HepG2 (cell line): ENCODE measurements around the gene RPL41. TPM values are rescaled to one million over a fixed set of nuclear protein-coding genes. Genes with fewer than 3 reads are reported as not detected.
A peak's percentile ranks its signal among the peaks of the same experiment; 100 is the strongest.

Experiments used
- NFYC ChIP-seq: IDR thresholded peaks from 2 replicates; pipeline ENCODE4 v1.6.1; 2016; ENCODE audit warnings: missing genetic modification reagents, missing compliant biosample characterization
- RFX3 ChIP-seq: IDR thresholded peaks from 2 replicates; pipeline ENCODE4 v1.6.1; 2016; ENCODE audit warnings: missing biosample characterization, missing genetic modification reagents
- RFXANK ChIP-seq: IDR thresholded peaks from 2 replicates; pipeline ENCODE4 v1.6.1; 2016
- SOX13 ChIP-seq, 3 experiments: fragments of 450-650 bp in 1 of 3; sonication (generic) in 1 of 3; formaldehyde crosslinking in 1 of 3; IDR thresholded peaks in 2 of 3; conservative IDR thresholded peaks in 1 of 3; 2 replicates each; pipeline versions ENCODE4 v1.5.0 to v1.6.1; 2016 to 2020; ENCODE audit warnings: antibody characterized with exemption in 1 of 3, mild to moderate bottlenecking in 1 of 3, missing compliant biosample characterization in 1 of 3, missing genetic modification reagents in 1 of 3, moderate library complexity in 1 of 3
- SRSF4 ChIP-seq: fragments of 200-400 bp; formaldehyde crosslinking; IDR thresholded peaks from one replicate; pipeline ENCODE4 v1.6.1; 2018; ENCODE audit warnings: mild to moderate bottlenecking, low read depth, low read length, moderate library complexity; ENCODE audit not compliant: poor library complexity, severe bottlenecking
- TOE1 ChIP-seq: sonication (generic); formaldehyde crosslinking; IDR thresholded peaks from 2 replicates; pipeline ENCODE4 v1.4.0; 2020; ENCODE audit warnings: mild to moderate bottlenecking, missing genetic modification reagents
- ZFAT ChIP-seq: sonication (generic); formaldehyde crosslinking; conservative IDR thresholded peaks from 2 replicates; pipeline ENCODE4 v1.8.1; 2023; ENCODE audit warnings: missing genetic modification reagents, inconsistent platforms
- ZNF143 ChIP-seq: sonication (generic); formaldehyde crosslinking; IDR thresholded peaks from 2 replicates; pipeline ENCODE4 v1.4.0; 2020; ENCODE audit warnings: missing genetic modification reagents
- ZNF546 ChIP-seq: sonication (generic); formaldehyde crosslinking; conservative IDR thresholded peaks from 2 replicates; pipeline ENCODE4 v1.8.1; 2023; ENCODE audit warnings: mild to moderate bottlenecking, missing genetic modification reagents
- ZNF619 ChIP-seq: sonication (generic); formaldehyde crosslinking; IDR thresholded peaks from 2 replicates; pipeline ENCODE4 v1.4.0; 2020; ENCODE audit warnings: mild to moderate bottlenecking, missing genetic modification reagents
- ZNF713 ChIP-seq: sonication (generic); formaldehyde crosslinking; IDR thresholded peaks from 2 replicates; pipeline ENCODE4 v1.4.0; 2020; ENCODE audit warnings: mild to moderate bottlenecking, missing genetic modification reagents
- polyA plus RNA-seq, 8 experiments: library from polyadenylated mRNA; depleted of rRNA in 3 of 8; stranded (reverse) in 7 of 8; unstranded in 1 of 8; fragments of >200 nt; fragmentation: Illumina TruSeq in 4 of 8; extraction: Trizol in 4 of 8; gene quantifications; 2 replicates each; pipeline versions ENCODE4 v1.2.1 to v1.2.3, GENCODE V29; 2011 to 2016; ENCODE audit warnings: low read depth in 4 of 8, missing spikeins in 1 of 8, mixed read lengths in 1 of 8; ENCODE audit not compliant: insufficient read depth in 1 of 8
- total RNA-seq, 5 experiments: library from RNA; depleted of rRNA; stranded (reverse); fragments of >200 nt; fragmentation: Illumina TruSeq; extraction: Trizol; gene quantifications; 2 replicates each; pipeline ENCODE4 v1.2.3, GENCODE V29; 2016; ENCODE audit warnings: low read depth in 1 of 5
- TF ChIP-seq, protein P1 (sequence below): sonication (generic); formaldehyde crosslinking; IDR thresholded peaks from 2 replicates; pipeline ENCODE4 v1.4.0; 2020; ENCODE audit warnings: missing genetic modification reagents
- TF ChIP-seq, protein P2 (sequence below): IDR thresholded peaks from 2 replicates; pipeline ENCODE4 v1.6.1; 2012; ENCODE audit warnings: low read length, improper control_type of control experiment
- TF ChIP-seq, protein P3 (sequence below): sonication (generic); formaldehyde crosslinking; IDR thresholded peaks from 2 replicates; pipeline ENCODE4 v1.5.0; 2020; ENCODE audit warnings: mild to moderate bottlenecking, missing genetic modification reagents, borderline replicate concordance
- TF ChIP-seq, protein P4 (sequence below): sonication (generic); formaldehyde crosslinking; IDR thresholded peaks from 2 replicates; pipeline ENCODE4 v1.5.0; 2020; ENCODE audit warnings: missing genetic modification reagents

Gene RPL41
- total and polyA plus RNA-seq, 2 of the 13 experiments (the other 11 are each of a cell fraction or from before 2014, with no cell fraction given): 4,012 to 7,670 TPM

DNA sequence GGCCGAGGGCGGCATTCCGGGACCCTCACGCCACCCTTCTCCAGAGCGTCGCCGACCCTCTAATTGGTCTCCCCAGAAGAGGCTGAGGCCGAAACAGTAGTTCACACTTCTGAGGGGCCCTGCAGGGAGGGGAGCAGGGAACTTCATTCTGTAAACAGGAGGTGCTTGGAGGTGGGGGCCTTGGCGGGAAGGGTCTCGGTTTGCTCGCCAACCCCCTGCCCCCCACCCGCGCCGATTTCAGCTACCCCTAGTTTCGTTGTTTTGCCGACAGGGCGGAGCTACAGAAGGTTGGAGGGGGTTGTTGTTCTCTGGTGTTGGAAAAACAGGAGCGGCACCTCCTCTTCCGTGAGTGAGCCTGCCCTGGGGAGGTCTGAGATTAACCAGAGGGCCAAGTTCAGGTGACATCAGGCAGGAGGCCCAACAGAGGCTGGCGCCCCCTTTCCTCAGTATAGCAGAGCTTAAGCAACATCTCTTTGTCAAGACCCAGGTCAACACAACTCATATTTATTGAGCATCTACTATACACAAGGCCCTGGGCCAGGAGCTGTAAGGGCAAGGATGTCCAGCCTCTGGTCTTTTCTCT is 35.8 kb upstream of the RPL41 start (continued):
- peak; percentile 74 for TF ChIP-seq ZNF546 (CRISPR knock-in tag)
- TF ChIP-seq NFYC (CRISPR knock-in tag): peak; percentile 23; the same call in 1 of the 2 replicates
- no peak for TF ChIP-seq SRSF4
- TF ChIP-seq RFX3 (CRISPR knock-in tag): no peak; the same call in 1 of the 2 replicates
- TF ChIP-seq, protein P1, sequence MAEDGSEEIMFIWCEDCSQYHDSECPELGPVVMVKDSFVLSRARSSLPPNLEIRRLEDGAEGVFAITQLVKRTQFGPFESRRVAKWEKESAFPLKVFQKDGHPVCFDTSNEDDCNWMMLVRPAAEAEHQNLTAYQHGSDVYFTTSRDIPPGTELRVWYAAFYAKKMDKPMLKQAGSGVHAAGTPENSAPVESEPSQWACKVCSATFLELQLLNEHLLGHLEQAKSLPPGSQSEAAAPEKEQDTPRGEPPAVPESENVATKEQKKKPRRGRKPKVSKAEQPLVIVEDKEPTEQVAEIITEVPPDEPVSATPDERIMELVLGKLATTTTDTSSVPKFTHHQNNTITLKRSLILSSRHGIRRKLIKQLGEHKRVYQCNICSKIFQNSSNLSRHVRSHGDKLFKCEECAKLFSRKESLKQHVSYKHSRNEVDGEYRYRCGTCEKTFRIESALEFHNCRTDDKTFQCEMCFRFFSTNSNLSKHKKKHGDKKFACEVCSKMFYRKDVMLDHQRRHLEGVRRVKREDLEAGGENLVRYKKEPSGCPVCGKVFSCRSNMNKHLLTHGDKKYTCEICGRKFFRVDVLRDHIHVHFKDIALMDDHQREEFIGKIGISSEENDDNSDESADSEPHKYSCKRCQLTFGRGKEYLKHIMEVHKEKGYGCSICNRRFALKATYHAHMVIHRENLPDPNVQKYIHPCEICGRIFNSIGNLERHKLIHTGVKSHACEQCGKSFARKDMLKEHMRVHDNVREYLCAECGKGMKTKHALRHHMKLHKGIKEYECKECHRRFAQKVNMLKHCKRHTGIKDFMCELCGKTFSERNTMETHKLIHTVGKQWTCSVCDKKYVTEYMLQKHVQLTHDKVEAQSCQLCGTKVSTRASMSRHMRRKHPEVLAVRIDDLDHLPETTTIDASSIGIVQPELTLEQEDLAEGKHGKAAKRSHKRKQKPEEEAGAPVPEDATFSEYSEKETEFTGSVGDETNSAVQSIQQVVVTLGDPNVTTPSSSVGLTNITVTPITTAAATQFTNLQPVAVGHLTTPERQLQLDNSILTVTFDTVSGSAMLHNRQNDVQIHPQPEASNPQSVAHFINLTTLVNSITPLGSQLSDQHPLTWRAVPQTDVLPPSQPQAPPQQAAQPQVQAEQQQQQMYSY (CRISPR knock-in tag): no peak
- TF ChIP-seq, protein P2, sequence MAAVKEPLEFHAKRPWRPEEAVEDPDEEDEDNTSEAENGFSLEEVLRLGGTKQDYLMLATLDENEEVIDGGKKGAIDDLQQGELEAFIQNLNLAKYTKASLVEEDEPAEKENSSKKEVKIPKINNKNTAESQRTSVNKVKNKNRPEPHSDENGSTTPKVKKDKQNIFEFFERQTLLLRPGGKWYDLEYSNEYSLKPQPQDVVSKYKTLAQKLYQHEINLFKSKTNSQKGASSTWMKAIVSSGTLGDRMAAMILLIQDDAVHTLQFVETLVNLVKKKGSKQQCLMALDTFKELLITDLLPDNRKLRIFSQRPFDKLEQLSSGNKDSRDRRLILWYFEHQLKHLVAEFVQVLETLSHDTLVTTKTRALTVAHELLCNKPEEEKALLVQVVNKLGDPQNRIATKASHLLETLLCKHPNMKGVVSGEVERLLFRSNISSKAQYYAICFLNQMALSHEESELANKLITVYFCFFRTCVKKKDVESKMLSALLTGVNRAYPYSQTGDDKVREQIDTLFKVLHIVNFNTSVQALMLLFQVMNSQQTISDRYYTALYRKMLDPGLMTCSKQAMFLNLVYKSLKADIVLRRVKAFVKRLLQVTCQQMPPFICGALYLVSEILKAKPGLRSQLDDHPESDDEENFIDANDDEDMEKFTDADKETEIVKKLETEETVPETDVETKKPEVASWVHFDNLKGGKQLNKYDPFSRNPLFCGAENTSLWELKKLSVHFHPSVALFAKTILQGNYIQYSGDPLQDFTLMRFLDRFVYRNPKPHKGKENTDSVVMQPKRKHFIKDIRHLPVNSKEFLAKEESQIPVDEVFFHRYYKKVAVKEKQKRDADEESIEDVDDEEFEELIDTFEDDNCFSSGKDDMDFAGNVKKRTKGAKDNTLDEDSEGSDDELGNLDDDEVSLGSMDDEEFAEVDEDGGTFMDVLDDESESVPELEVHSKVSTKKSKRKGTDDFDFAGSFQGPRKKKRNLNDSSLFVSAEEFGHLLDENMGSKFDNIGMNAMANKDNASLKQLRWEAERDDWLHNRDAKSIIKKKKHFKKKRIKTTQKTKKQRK: no peak
- no peak for TF ChIP-seq ZNF619
- no peak for TF ChIP-seq RFXANK (CRISPR knock-in tag)
- TF ChIP-seq, protein P3, sequence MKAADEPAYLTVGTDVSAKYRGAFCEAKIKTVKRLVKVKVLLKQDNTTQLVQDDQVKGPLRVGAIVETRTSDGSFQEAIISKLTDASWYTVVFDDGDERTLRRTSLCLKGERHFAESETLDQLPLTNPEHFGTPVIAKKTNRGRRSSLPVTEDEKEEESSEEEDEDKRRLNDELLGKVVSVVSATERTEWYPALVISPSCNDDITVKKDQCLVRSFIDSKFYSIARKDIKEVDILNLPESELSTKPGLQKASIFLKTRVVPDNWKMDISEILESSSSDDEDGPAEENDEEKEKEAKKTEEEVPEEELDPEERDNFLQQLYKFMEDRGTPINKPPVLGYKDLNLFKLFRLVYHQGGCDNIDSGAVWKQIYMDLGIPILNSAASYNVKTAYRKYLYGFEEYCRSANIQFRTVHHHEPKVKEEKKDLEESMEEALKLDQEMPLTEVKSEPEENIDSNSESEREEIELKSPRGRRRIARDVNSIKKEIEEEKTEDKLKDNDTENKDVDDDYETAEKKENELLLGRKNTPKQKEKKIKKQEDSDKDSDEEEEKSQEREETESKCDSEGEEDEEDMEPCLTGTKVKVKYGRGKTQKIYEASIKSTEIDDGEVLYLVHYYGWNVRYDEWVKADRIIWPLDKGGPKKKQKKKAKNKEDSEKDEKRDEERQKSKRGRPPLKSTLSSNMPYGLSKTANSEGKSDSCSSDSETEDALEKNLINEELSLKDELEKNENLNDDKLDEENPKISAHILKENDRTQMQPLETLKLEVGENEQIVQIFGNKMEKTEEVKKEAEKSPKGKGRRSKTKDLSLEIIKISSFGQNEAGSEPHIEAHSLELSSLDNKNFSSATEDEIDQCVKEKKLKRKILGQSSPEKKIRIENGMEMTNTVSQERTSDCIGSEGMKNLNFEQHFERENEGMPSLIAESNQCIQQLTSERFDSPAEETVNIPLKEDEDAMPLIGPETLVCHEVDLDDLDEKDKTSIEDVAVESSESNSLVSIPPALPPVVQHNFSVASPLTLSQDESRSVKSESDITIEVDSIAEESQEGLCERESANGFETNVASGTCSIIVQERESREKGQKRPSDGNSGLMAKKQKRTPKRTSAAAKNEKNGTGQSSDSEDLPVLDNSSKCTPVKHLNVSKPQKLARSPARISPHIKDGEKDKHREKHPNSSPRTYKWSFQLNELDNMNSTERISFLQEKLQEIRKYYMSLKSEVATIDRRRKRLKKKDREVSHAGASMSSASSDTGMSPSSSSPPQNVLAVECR (CRISPR knock-in tag): no peak; the same call in 1 of the 2 replicates
- TF ChIP-seq ZFAT: no peak
- TF ChIP-seq ZNF713: no peak; the same call in 1 of the 2 replicates
- TF ChIP-seq SOX13 (IDR thresholded peaks at IDR 0.05): no peak
- peak in 1 of 2 experiments; percentile 81; a peak in 2 of 4 replicates for TF ChIP-seq SOX13 (CRISPR knock-in tag; conservative IDR thresholded peaks at IDR 0.05 in 1 of 2, IDR thresholded peaks at IDR 0.05 in 1 of 2)
- TF ChIP-seq, protein P4, sequence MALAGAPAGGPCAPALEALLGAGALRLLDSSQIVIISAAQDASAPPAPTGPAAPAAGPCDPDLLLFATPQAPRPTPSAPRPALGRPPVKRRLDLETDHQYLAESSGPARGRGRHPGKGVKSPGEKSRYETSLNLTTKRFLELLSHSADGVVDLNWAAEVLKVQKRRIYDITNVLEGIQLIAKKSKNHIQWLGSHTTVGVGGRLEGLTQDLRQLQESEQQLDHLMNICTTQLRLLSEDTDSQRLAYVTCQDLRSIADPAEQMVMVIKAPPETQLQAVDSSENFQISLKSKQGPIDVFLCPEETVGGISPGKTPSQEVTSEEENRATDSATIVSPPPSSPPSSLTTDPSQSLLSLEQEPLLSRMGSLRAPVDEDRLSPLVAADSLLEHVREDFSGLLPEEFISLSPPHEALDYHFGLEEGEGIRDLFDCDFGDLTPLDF (CRISPR knock-in tag): no peak
- no peak for TF ChIP-seq ZNF143 (CRISPR knock-in tag)
- TF ChIP-seq TOE1 (CRISPR knock-in tag): no peak
